Heart right ventricle (tissue), 16 donors: ENCODE data around the gene SEMA3F. TPM values are rescaled to one million over a fixed set of nuclear protein-coding genes. Genes with fewer than 3 reads are reported as not detected.

Source experiments
- ATAC-seq, 8 donors: fragments of 200-7000 bp; cut with Tn5 transposase; one replicate each; pipeline ENCODE4 v1.9.1; 2020; ENCODE audit warnings: mild to moderate bottlenecking in 8 of 8, moderate library complexity in 8 of 8, moderate number of reproducible peaks in 1 of 8
- DNase-seq, 2 donors: peaks; one replicate each; pipeline ENCODE4 v3.0.0-alpha.2; 2020
- H3K27ac ChIP-seq, 10 donors: fragments of 200-600 bp; sonication (generic) in 2 of 10; one replicate each; pipeline versions ENCODE4 v1.5.0 to v1.8.0; 2020 to 2022; ENCODE audit warnings: mild to moderate bottlenecking in 3 of 10
- H3K27me3 ChIP-seq, 7 donors: fragments of 200-600 bp; one replicate each; pipeline ENCODE4 v1.8.0; 2021 to 2022; ENCODE audit warnings: mild to moderate bottlenecking in 2 of 7
- H3K36me3 ChIP-seq, 9 donors: fragments of 200-600 bp; sonication (generic) in 1 of 9; one replicate each; pipeline versions ENCODE4 v1.5.0 to v1.8.0; 2020 to 2022; ENCODE audit warnings: mild to moderate bottlenecking in 2 of 9
- H3K4me1 ChIP-seq, 9 donors: fragments of 200-600 bp; sonication (generic) in 1 of 9; one replicate each; pipeline versions ENCODE4 v1.5.0 to v1.8.0; 2020 to 2022; ENCODE audit warnings: mild to moderate bottlenecking in 4 of 9
- H3K4me3 ChIP-seq, 10 donors: fragments of 200-600 bp; sonication (generic) in 2 of 10; one replicate each; pipeline versions ENCODE4 v1.5.0 to v1.8.0; 2020 to 2022; ENCODE audit warnings: mild to moderate bottlenecking in 7 of 10, moderate library complexity in 2 of 10
- H3K9me3 ChIP-seq, 11 donors: fragments of 200-600 bp in 10 of 11; sonication (generic) in 2 of 11; one replicate each; pipeline versions ENCODE4 v1.5.0 to v1.8.0; 2013 to 2022; ENCODE audit warnings: mild to moderate bottlenecking in 2 of 11, control low read depth in 1 of 11, moderate library complexity in 1 of 11
- CTCF ChIP-seq, 9 donors: fragments of 200-600 bp; sonication (generic) in 2 of 9; IDR thresholded peaks; one replicate each; pipeline versions ENCODE4 v1.5.0 to v1.8.0; 2021 to 2022; ENCODE audit warnings: antibody characterized with exemption in 9 of 9, mild to moderate bottlenecking in 5 of 9, moderate library complexity in 1 of 9
- WGBS, 2 donors: extraction: QIAGEN DNeasy Blood & Tissue Kit; methylation state at CpG; one replicate each; pipeline ENCODE4 v1.1.7; 2013; ENCODE audit warnings: inconsistent platforms in 1 of 2; 5-methylcytosine and 5-hydroxymethylcytosine counted together
- intact Hi-C, 10 donors: fragments of 100-400 bp; cut with DNase I; formaldehyde crosslinking; loops; one replicate each; pipeline versions ENCODE4 v1.11.1 to v1.14.2; 2022
- polyA plus RNA-seq, 2 donors: library from polyadenylated mRNA; stranded (reverse); fragments of 200-250 nt; gene quantifications; one replicate each; pipeline ENCODE4 v1.2.3, GENCODE V29; 2013
- total RNA-seq, 10 donors: library from RNA; stranded (reverse); fragmentation: NEBNext Ultra II Directional in 3 of 10; extraction: Animal tissue kit (Norgen Biotek cat#: 25700) in 3 of 10; gene quantifications; one replicate each; pipeline versions ENCODE4 v1.2.1 to v1.2.4, GENCODE V29; 2021 to 2023
- donor health status: Arrhythmogenic right ventricular cardiomyopathy.
- donor health status: ischemic (EF 13 %, LVEDD 7.1; RV severe dilation, severe dysfunction).
- donor health status: healthy with polysubstance abuse.
- donor health status: DM: no; HTN: yes; CAD: no.
- donor health status: DM: no; HTN: no; CAD: no.
- donor health status: ischemic (EF 25% LVEDD 6.9; RV normal size, moderate dysfunction).
- donor health status: ischemic (EF 25% LVEDD 5.7; RV mildly dilated, moderate dysfunction).
- donor health status: healthy.
- donor health status: DM: yes; HTN: yes; CAD: no.
- donor health status: Ischemic cardiomyopathy.
- donor health status: ischemic (EF 35%, LVEDD 5.7; RV mildly dilated, moderate dysfunction).
- donor health status: nonischemic (EF 11% LVEDD 7.7; RV severe dilation, severe dysfunction).
- donor health status: DM: yes; HTN: yes; CAD: no.
- donor health status: PGD.
- donor health status: ischemic (EF 29% LVEDD 5.4; RV normal size, mild dysfunction).
- donor health status: nonischemic (EF 23%, LVEDD 6.1; RV moderate dilation, normal function).

Gene SEMA3F
- total and polyA plus RNA-seq, 12 donors: 5.1 to 37.2 (median 12.3) TPM

GRCh38 chr3:50162034-50162883, 7.1 kb downstream of the SEMA3F start:
- intact Hi-C loops: no loop called here
- 81 to 86% methylated on average over 5 of the region's 5 CpGs for WGBS, 2 donors
- Histone ChIP-seq H3K4me3 (no peak overlapping the region), H3K4me1 (peaks cover 43 to 100% (median 77%) of the 10 kb centered on the region in 9 donors), H3K27ac (peak overlapping the region; percentile 60 to 91 (median 84)), H3K9me3 (no peaks in the 10 kb centered on the region), H3K27me3 (peaks cover 0 to 10% (median 0%) of the 10 kb centered on the region in 7 donors), H3K36me3 (no peaks in the 10 kb centered on the region)
- DNase-seq (no peak), ATAC-seq (peak in 1 of 8 donors; percentile 6)
- no peak for TF ChIP-seq CTCF (IDR thresholded peaks at IDR 0.05)

GRCh38 chr3:50163572-50164455, 8.7 kb downstream of the SEMA3F start:
- WGBS, 2 donors: 49 to 59% methylated on average over 8 of the region's 8 CpGs
- peak in 1 of 2 donors; percentile 54 for DNase-seq
- Histone ChIP-seq H3K9me3 (no peaks in the 10 kb centered on the region), H3K4me1 (peaks cover 44 to 100% (median 88%) of the 10 kb centered on the region in 9 donors), H3K27me3 (no peaks in the 10 kb centered on the region), H3K27ac (peak overlapping the region; percentile 48 to 91 (median 84)), H3K36me3 (no peaks in the 10 kb centered on the region), H3K4me3 (no peak overlapping the region)
- TF ChIP-seq CTCF (IDR thresholded peaks at IDR 0.05): no peak
- no peak for ATAC-seq
- intact Hi-C loops: no loop called here

DNA sequence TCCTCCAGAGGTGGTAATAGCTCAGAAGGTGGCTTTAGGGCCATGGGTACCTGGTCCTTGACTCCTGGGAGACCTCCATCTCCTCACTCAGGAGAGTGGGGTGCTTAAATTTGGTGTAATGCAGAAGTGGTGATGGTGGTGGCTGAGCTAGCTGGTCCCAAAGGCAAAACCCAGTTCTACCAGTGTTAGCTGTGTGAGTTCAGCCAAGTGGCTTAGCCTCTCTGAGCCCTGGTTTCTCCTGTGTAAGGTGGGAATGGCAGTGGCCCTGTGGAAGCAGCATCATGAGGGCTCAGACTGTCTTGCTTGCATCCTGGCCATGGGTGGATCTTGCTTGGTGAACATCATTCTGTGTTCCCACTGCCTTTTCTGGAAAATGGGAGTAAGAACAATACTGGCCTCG, 9.4 kb downstream of the SEMA3F start:
- DNase-seq: no peak
- no peaks in the 10 kb centered on the region for H3K27me3 ChIP-seq
- H3K36me3 ChIP-seq: no peaks in the 10 kb centered on the region
- H3K9me3 ChIP-seq: no peaks in the 10 kb centered on the region
- H3K27ac ChIP-seq: peak overlapping the region; percentile 43 to 91 (median 84)
- no peak overlapping the region for H3K4me3 ChIP-seq
- H3K4me1 ChIP-seq: peaks cover 48 to 100% (median 89%) of the 10 kb centered on the region in 9 donors
- no peak for TF ChIP-seq CTCF (IDR thresholded peaks at IDR 0.05)
- 50 to 59% methylated on average over 1 of the region's 1 CpG for WGBS, 2 donors
- intact Hi-C loops: no loop called here
- no peak for ATAC-seq
